K562 (cell line): ENCODE results near the gene PEAR1. TPM values are rescaled to one million over a fixed set of nuclear protein-coding genes. Genes with fewer than 3 reads are reported as not detected.
A peak's percentile ranks its signal among the peaks of the same experiment; 100 is the strongest.

ENCODE experiments used
- ATF7 ChIP-seq: fragments of 450-650 bp; IDR thresholded peaks from 2 replicates; pipeline ENCODE4 v1.7.1; 2014; ENCODE audit warnings: mild to moderate bottlenecking, moderate library complexity
- BDP1 ChIP-seq: IDR thresholded peaks from 3 replicates; pipeline ENCODE4 v1.6.1; 2011; ENCODE audit not compliant: insufficient read length, insufficient read depth
- BRF2 ChIP-seq: IDR thresholded peaks from 3 replicates; pipeline ENCODE4 v1.6.1; 2011; ENCODE audit warnings: borderline replicate concordance, mild to moderate bottlenecking; ENCODE audit not compliant: insufficient read length, insufficient read depth
- EGR1 ChIP-seq: fragments of 450-650 bp; conservative IDR thresholded peaks from 2 replicates; pipeline ENCODE4 v1.6.1; 2017; ENCODE audit warnings: mild to moderate bottlenecking
- ETS2 ChIP-seq: IDR thresholded peaks from 2 replicates; pipeline ENCODE4 v1.6.1; 2016; ENCODE audit warnings: borderline replicate concordance, missing genetic modification characterization, mild to moderate bottlenecking, moderate library complexity, missing compliant biosample characterization; ENCODE audit not compliant: poor library complexity, severe bottlenecking
- FOXO4 ChIP-seq: fragments of 450-650 bp; formaldehyde crosslinking; IDR thresholded peaks from 2 replicates; pipeline ENCODE4 v1.4.0; 2020; ENCODE audit warnings: mild to moderate bottlenecking, moderate library complexity
- GATA2 ChIP-seq: sonication (generic); formaldehyde crosslinking; IDR thresholded peaks from 2 replicates; pipeline ENCODE4 v1.4.0; 2020; ENCODE audit warnings: mild to moderate bottlenecking, missing genetic modification reagents
- GMEB1 ChIP-seq: fragments of 250-450 bp; sonication (Bioruptor Pico); IDR thresholded peaks from 2 replicates; pipeline ENCODE4 v1.4.0; 2020; ENCODE audit warnings: mild to moderate bottlenecking
- HEY1 ChIP-seq: fragments of 250-450 bp; sonication (Bioruptor Pico); IDR thresholded peaks from 2 replicates; pipeline ENCODE4 v1.5.0; 2020; ENCODE audit warnings: mild to moderate bottlenecking, moderate library complexity, borderline replicate concordance
- MAX ChIP-seq: sonication (generic); formaldehyde crosslinking; IDR thresholded peaks from 2 replicates; pipeline ENCODE4 v1.9.0; 2022; ENCODE audit warnings: mild to moderate bottlenecking, missing genetic modification reagents
- NR0B1 ChIP-seq: fragments of 450-650 bp; IDR thresholded peaks from one replicate; pipeline ENCODE4 v1.6.1; 2018; ENCODE audit warnings: mild to moderate bottlenecking, moderate library complexity; ENCODE audit not compliant: partially characterized antibody
- NR1H2 ChIP-seq: sonication (generic); formaldehyde crosslinking; IDR thresholded peaks from 2 replicates; pipeline ENCODE4 v1.4.0; 2020; ENCODE audit warnings: mild to moderate bottlenecking, missing genetic modification reagents
- NR3C1 ChIP-seq: sonication (generic); formaldehyde crosslinking; IDR thresholded peaks from 2 replicates; pipeline ENCODE4 v1.8.1; 2022; ENCODE audit warnings: missing genetic modification reagents
- PHF21A ChIP-seq: fragments of 450-650 bp; IDR thresholded peaks from 2 replicates; pipeline ENCODE4 v1.6.1; 2017; ENCODE audit warnings: low read depth, borderline replicate concordance
- SRSF1 ChIP-seq: fragments of 200-400 bp; formaldehyde crosslinking; IDR thresholded peaks from 2 replicates; pipeline ENCODE4 v1.6.1; 2017; ENCODE audit warnings: mild to moderate bottlenecking, low read depth, low read length, moderate library complexity
- TGIF2 ChIP-seq: sonication (generic); formaldehyde crosslinking; IDR thresholded peaks from 2 replicates; pipeline ENCODE4 v1.8.1; 2022; ENCODE audit warnings: mild to moderate bottlenecking, missing genetic modification reagents, moderate library complexity
- THRAP3 ChIP-seq: fragments of 450-650 bp; IDR thresholded peaks from 2 replicates; pipeline ENCODE4 v1.6.1; 2016; ENCODE audit warnings: mild to moderate bottlenecking, inconsistent platforms, borderline replicate concordance
- ZBTB33 ChIP-seq: sonication (generic); formaldehyde crosslinking; IDR thresholded peaks from 2 replicates; pipeline ENCODE4 v1.8.1; 2023; ENCODE audit warnings: mild to moderate bottlenecking, missing genetic modification reagents
- ZNF436 ChIP-seq: fragments of 250-450, 450-650 bp; sonication (Bioruptor Pico); formaldehyde crosslinking; IDR thresholded peaks from 2 replicates; pipeline ENCODE4 v1.7.0; 2020; ENCODE audit warnings: mild to moderate bottlenecking
- ZNF79 ChIP-seq: fragments of 250-450 bp; sonication (Bioruptor Pico); IDR thresholded peaks from 2 replicates; pipeline ENCODE4 v1.4.0; 2020; ENCODE audit warnings: low read depth, mild to moderate bottlenecking, moderate library complexity
- polyA plus RNA-seq, 8 experiments: library from polyadenylated mRNA; depleted of rRNA in 4 of 8; stranded (reverse) in 5 of 8; unstranded in 3 of 8; fragments of >200 nt; fragmentation: Nextera tagmentation in 2 of 8; fragmentation: Illumina TruSeq in 1 of 8; extraction: Ambion mirVana in 2 of 8; extraction: Trizol in 1 of 8; gene quantifications; 2 replicates each; pipeline versions ENCODE4 v1.2.1 to v1.2.3, GENCODE V29; 2011 to 2014; ENCODE audit warnings: inconsistent platforms in 1 of 8, missing spikeins in 1 of 8
- total RNA-seq, 7 experiments: library from RNA; depleted of rRNA in 6 of 7; stranded (reverse); fragments of >200 nt in 6 of 7; fragmentation: Illumina TruSeq in 2 of 7; extraction: Trizol in 2 of 7; gene quantifications; 2 replicates each; pipeline versions ENCODE4 v1.2.1 to v1.2.3, GENCODE V29; 2011 to 2021; ENCODE audit warnings: low replicate concordance in 1 of 7

PEAR1 gene
- total and polyA plus RNA-seq, 9 of the 15 experiments (the other 6 are each of a cell fraction or from before 2014, with no cell fraction given) = 0.87 to 13.9 (median 6.1) TPM

GRCh38 chr1:156860628-156861423 is 32.7 kb upstream of the PEAR1 start, which contains the start of gene NTRK1 (continued):
- no peak for TF ChIP-seq NR0B1
- no peak for TF ChIP-seq FOXO4
- TF ChIP-seq BRF2 = no peak
- no peak for TF ChIP-seq ZNF79 (CRISPR knock-in tag)
- TF ChIP-seq EGR1 = peak; percentile 29; the same call in 1 of the 2 replicates
- no peak for TF ChIP-seq GMEB1 (CRISPR knock-in tag)
- TF ChIP-seq ZNF436 (CRISPR knock-in tag) = no peak
- TF ChIP-seq SRSF1 = no peak
- 0 out of 2 replicates have a peak, but pooled peaks have one; percentile 47 for TF ChIP-seq NR3C1 (CRISPR knock-in tag)
- TF ChIP-seq ZBTB33 (CRISPR knock-in tag) = 0 out of 2 replicates have a peak, but pooled peaks have one; percentile 21
- no peak for TF ChIP-seq GATA2 (CRISPR knock-in tag)
- TF ChIP-seq ATF7 = no peak
- no peak for TF ChIP-seq HEY1 (CRISPR knock-in tag)
- no peak for TF ChIP-seq TGIF2 (CRISPR knock-in tag)
- no peak for TF ChIP-seq NR1H2 (CRISPR knock-in tag)
- no peak for TF ChIP-seq ETS2 (tag)
- no peak for TF ChIP-seq PHF21A
- TF ChIP-seq MAX = peak; percentile 80
- no peak for TF ChIP-seq BDP1
- no peak for TF ChIP-seq THRAP3
